Brain microvascular endothelial cell (primary cell): Measurements from ENCODE around the gene UBASH3A.
"Not testable (repeated sequence)": the region's sequence is repeated elsewhere in the genome, so short reads cannot be mapped to it uniquely, and the experiment has no call there.

Source experiments
- DNase-seq: peaks from one replicate; pipeline ENCODE4 v3.0.0-alpha.2; 2020
- H3K27ac ChIP-seq: fragments of 250-450 bp; sonication (Bioruptor Pico); 2 replicates; pipeline ENCODE4 v1.5.1; 2020; ENCODE audit warnings: mild to moderate bottlenecking, moderate library complexity
- H3K27me3 ChIP-seq: fragments of 250-450 bp; sonication (Bioruptor Pico); replicated peaks from 2 replicates; pipeline ENCODE4 v1.5.1; 2020; ENCODE audit warnings: mild to moderate bottlenecking
- H3K36me3 ChIP-seq: fragments of 250-450 bp; sonication (Bioruptor Pico); replicated peaks from 2 replicates; pipeline ENCODE4 v1.5.1; 2020; ENCODE audit warnings: mild to moderate bottlenecking
- H3K4me3 ChIP-seq: 2 replicates; pipeline ENCODE4 v1.5.1; 2011; ENCODE audit warnings: low read depth, mild to moderate bottlenecking, control low read depth, low read length, moderate library complexity
- CTCF ChIP-seq: IDR thresholded peaks from 2 replicates; pipeline ENCODE4 v1.5.1; 2011; ENCODE audit warnings: low read depth, mild to moderate bottlenecking, moderate library complexity, low read length, control low read depth, inconsistent platforms; ENCODE audit errors: missing control alignments
- in situ Hi-C: cut with HindIII; loops from 2 replicates; pipeline ENCODE4 v1.10.0; 2017; ENCODE audit warnings: low sequenced_read_pairs, low pct_ligation_motif_present

UBASH3A gene

DNA sequence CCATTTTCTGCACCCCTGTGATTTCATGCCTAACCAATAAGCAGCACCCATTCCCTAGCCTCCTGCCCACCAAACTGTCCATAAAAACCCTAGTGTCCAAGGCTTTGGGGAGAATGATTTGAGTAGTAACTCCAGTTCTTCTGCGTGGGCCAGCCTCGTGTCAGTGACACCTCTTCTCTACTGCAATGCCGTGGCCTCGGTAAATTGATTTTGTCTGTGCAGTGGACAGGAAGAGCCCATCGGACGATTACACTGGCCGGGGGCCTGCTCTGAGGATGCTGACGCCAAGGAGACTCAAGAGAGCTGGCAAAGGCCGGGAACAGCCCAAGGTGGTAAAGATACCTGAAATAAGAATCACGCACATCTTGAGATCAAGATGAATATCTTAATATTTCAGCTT, 63.0 kb downstream of the UBASH3A start:
- TF ChIP-seq CTCF: no peak
- no peaks in the 10 kb centered on the region for H3K27me3 ChIP-seq
- no peak overlapping the region for H3K27ac ChIP-seq
- no peak for DNase-seq
- H3K36me3 ChIP-seq: no peaks in the 10 kb centered on the region
- in situ Hi-C loops: no loop called here
- no peak overlapping the region for H3K4me3 ChIP-seq

- peak; percentile 49 for DNase-seq
- in situ Hi-C loops: no loop called here
- no peaks in the 10 kb centered on the region for H3K36me3 ChIP-seq
- H3K27me3 ChIP-seq: no peaks in the 10 kb centered on the region
- no peak overlapping the region for H3K4me3 ChIP-seq
- peak; percentile 56 for TF ChIP-seq CTCF
- no peak overlapping the region for H3K27ac ChIP-seq
Measured at GRCh38 chr21:42467140-42467983, 63.7 kb downstream of the UBASH3A start.

DNA sequence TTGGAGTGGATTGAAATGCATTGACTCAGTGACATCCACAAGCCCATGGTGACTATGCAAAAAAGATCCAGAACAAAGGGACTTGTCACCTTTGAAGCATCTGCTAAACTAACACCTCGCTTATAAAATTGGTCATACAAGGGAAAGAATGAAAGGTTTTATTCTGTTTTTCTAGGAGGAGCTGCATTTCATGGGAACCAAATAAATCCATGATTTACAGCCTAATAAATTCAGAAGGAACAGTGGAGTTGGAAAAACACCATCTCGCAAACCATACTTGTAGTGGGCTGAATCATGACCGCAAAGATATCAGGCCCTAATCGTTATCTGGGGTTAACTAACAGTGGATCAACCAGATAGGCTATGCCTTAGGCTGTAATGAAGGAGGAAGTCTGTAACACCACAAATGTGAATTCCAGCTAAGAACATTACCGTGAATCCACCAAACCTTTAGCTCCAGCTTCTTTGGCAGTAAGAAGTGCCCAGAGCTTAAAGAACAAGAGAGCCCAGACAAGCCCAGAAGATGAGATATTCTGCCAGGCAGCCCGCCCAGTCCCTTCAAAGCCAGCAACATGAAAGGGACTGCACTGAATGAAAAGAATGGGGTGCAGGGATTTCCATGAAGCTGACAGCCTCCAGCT, 64.9 kb downstream of the UBASH3A start:
- H3K27ac ChIP-seq: no peak overlapping the region
- H3K36me3 ChIP-seq: no peaks in the 10 kb centered on the region
- H3K27me3 ChIP-seq: no peaks in the 10 kb centered on the region
- no peak overlapping the region for H3K4me3 ChIP-seq
- in situ Hi-C loops: no loop called here
- TF ChIP-seq CTCF: no peak
- DNase-seq: no peak

- no peak for TF ChIP-seq CTCF
- Histone ChIP-seq H3K27me3 (no peaks in the 10 kb centered on the region), H3K4me3 (no peak overlapping the region), H3K36me3 (no peaks in the 10 kb centered on the region), H3K27ac (no peak overlapping the region)
- in situ Hi-C loops: no loop called here
- DNase-seq: no peak
Measured at GRCh38 chr21:42469272-42469671, 65.6 kb downstream of the UBASH3A start.

DNA sequence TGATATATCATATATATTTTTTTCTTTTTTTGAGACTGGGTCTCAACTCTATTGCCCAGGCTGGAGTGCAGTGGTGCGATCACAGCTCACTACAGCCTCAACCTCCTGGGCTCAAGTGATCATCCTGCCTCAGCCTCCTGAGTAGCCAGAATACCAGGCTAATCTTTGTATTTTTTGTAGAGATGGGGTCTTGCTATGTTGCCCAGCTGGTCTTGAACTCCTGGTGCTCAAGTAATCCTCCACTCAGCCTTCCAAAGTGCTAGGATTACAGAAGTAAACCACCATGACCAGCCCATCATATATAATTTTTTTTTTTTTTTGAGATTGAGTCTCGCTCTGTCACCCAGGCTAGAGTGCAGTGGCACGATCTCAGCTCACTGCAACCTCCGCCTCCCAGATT, 66.0 kb downstream of the UBASH3A start:
- H3K36me3 ChIP-seq, in situ Hi-C loops, H3K4me3 ChIP-seq, H3K27ac ChIP-seq, H3K27me3 ChIP-seq, DNase-seq: not testable (repeated sequence)

- in situ Hi-C loops: no loop called here
- DNase-seq: no peak
Measured at GRCh38 chr21:42471206-42471605, 67.5 kb downstream of the UBASH3A start.

More at GRCh38 chr21:42471206-42471605, 67.5 kb downstream of the UBASH3A start:
- no peak for TF ChIP-seq CTCF
- H3K27me3 ChIP-seq: no peaks in the 10 kb centered on the region
- no peak overlapping the region for H3K27ac ChIP-seq
- no peak overlapping the region for H3K4me3 ChIP-seq
- H3K36me3 ChIP-seq: no peaks in the 10 kb centered on the region
